ENCODE data around the gene WDFY4.

WDFY4 gene

DNA sequence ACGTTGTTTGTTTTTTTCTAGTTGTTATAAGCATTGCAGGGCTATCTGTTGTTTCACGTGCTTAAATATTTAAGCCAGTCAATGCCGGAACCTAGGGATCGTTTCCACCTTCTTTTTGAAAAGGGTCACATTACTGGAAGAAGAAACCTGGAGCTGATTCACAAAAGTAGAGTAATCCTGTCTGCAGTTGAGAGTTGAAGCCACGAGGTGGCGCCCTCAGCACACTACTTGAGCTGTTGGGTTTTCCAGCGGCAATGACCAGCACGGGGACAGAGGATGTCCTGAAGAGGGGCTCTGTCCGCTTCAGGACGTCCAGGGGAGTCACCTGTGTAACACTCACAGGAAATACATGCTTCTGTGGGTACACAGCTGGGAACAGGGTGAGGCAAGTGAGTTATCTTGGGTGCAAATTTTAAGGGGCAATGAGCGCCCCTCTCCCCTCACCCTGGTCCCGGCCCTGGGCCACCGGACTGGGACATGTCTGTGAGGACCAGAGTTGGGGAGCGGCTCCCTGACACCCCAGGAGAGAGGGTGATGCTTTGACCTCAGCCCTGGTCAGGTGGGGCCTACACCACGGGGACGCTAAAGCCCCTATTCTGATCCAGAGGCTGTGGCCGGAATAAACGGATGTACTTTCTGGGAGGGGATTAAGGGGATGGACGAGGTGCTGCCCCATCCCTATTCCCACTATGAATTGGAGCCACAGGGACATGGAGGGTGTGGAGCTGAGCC lies 26.3 kb upstream of the WDFY4 start:
- peak; percentile 100 for TF ChIP-seq ZNF70 (CRISPR knock-in tag; IDR thresholded peaks at IDR 0.05)
- no peak for TF ChIP-seq SNAI2 (CRISPR knock-in tag; IDR thresholded peaks at IDR 0.05)
- no peak for ATAC-seq

DNA sequence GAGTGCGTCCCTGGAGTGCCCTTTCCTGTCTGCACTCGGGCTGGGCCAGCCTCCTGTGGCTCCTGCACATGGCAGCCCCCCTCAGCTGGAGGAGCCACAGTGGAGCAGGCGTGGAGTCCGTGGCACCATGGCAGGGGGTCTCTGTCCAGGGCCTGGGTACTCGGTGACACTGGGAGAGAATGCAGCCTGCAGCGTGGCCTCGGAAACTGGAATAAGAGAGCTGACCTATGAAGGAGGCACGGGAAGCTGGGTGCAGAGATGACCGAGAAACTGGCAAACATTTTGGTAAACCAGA lies 25.8 kb upstream of the WDFY4 start:
- ATAC-seq, result no peak
- no peak for TF ChIP-seq TCF4 (CRISPR knock-in tag; IDR thresholded peaks at IDR 0.05; ENCODE audit: borderline replicate concordance)
- no peak for TF ChIP-seq BACH2 (CRISPR knock-in tag; IDR thresholded peaks at IDR 0.05; ENCODE audit: borderline replicate concordance)
- TF ChIP-seq GLIS3 (CRISPR knock-in tag; IDR thresholded peaks at IDR 0.05), result no peak
- no peak for TF ChIP-seq PPARA (CRISPR knock-in tag; IDR thresholded peaks at IDR 0.05; ENCODE audit: borderline replicate concordance)
- TF ChIP-seq, protein P1, sequence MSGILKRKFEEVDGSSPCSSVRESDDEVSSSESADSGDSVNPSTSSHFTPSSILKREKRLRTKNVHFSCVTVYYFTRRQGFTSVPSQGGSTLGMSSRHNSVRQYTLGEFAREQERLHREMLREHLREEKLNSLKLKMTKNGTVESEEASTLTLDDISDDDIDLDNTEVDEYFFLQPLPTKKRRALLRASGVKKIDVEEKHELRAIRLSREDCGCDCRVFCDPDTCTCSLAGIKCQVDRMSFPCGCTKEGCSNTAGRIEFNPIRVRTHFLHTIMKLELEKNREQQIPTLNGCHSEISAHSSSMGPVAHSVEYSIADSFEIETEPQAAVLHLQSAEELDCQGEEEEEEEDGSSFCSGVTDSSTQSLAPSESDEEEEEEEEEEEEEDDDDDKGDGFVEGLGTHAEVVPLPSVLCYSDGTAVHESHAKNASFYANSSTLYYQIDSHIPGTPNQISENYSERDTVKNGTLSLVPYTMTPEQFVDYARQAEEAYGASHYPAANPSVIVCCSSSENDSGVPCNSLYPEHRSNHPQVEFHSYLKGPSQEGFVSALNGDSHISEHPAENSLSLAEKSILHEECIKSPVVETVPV (CRISPR knock-in tag; IDR thresholded peaks at IDR 0.05), result no peak
- TF ChIP-seq ARNTL (CRISPR knock-in tag; IDR thresholded peaks at IDR 0.05; ENCODE audit: borderline replicate concordance, low read depth), result no peak
- TF ChIP-seq CSDC2 (CRISPR knock-in tag; IDR thresholded peaks at IDR 0.05), result no peak
- no peak for TF ChIP-seq RARB (CRISPR knock-in tag; IDR thresholded peaks at IDR 0.05)
- TF ChIP-seq, protein P2, sequence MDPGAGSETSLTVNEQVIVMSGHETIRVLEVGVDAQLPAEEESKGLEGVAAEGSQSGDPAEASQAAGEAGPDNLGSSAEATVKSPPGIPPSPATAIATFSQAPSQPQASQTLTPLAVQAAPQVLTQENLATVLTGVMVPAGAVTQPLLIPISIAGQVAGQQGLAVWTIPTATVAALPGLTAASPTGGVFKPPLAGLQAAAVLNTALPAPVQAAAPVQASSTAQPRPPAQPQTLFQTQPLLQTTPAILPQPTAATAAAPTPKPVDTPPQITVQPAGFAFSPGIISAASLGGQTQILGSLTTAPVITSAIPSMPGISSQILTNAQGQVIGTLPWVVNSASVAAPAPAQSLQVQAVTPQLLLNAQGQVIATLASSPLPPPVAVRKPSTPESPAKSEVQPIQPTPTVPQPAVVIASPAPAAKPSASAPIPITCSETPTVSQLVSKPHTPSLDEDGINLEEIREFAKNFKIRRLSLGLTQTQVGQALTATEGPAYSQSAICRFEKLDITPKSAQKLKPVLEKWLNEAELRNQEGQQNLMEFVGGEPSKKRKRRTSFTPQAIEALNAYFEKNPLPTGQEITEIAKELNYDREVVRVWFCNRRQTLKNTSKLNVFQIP (CRISPR knock-in tag; IDR thresholded peaks at IDR 0.05; ENCODE audit: borderline replicate concordance, low read depth), result no peak
- TF ChIP-seq ZC3H10 (CRISPR knock-in tag; IDR thresholded peaks at IDR 0.05), result no peak
- TF ChIP-seq SNAI2 (CRISPR knock-in tag; IDR thresholded peaks at IDR 0.05), result no peak
- TF ChIP-seq, protein P3, sequence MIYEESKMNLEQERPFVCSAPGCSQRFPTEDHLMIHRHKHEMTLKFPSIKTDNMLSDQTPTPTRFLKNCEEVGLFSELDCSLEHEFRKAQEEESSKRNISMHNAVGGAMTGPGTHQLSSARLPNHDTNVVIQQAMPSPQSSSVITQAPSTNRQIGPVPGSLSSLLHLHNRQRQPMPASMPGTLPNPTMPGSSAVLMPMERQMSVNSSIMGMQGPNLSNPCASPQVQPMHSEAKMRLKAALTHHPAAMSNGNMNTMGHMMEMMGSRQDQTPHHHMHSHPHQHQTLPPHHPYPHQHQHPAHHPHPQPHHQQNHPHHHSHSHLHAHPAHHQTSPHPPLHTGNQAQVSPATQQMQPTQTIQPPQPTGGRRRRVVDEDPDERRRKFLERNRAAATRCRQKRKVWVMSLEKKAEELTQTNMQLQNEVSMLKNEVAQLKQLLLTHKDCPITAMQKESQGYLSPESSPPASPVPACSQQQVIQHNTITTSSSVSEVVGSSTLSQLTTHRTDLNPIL (CRISPR knock-in tag; IDR thresholded peaks at IDR 0.05; ENCODE audit: low read depth), result no peak
- TF ChIP-seq ZNF70 (CRISPR knock-in tag; IDR thresholded peaks at IDR 0.05), result no peak
- TF ChIP-seq ZNF565 (CRISPR knock-in tag; conservative IDR thresholded peaks at IDR 0.05; ENCODE audit: low read depth), result no peak
- no peak for TF ChIP-seq ZFP3 (CRISPR knock-in tag; IDR thresholded peaks at IDR 0.05)
- no peak for TF ChIP-seq ESRRG (CRISPR knock-in tag; IDR thresholded peaks at IDR 0.05)
- no peak for TF ChIP-seq TOX (CRISPR knock-in tag; IDR thresholded peaks at IDR 0.05; ENCODE audit: borderline replicate concordance)

DNA sequence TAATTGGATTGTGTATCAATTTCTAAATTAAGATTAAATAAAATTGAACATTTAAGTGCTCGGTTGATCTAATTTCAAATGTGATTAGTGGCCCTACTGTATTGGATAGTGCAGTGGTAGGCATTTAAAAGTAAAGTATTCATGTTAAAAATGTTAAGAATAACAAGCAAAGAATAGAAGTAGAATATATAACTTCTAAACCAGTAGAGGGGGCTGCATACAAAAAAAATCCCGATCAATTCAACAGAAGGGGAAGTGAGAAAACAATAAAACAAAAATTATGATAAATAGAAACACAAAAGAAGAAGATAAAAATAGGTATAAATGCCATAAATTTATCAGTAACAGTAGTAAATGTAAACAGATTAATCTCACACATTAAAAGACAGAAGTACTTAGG lies 24.9 kb upstream of the WDFY4 start:
- TF ChIP-seq PPARA (CRISPR knock-in tag; IDR thresholded peaks at IDR 0.05; ENCODE audit: borderline replicate concordance) (no peak), TCF4 (CRISPR knock-in tag; IDR thresholded peaks at IDR 0.05; ENCODE audit: borderline replicate concordance) (no peak), ZC3H10 (CRISPR knock-in tag; IDR thresholded peaks at IDR 0.05) (no peak), GLIS3 (CRISPR knock-in tag; IDR thresholded peaks at IDR 0.05) (no peak)
- TF ChIP-seq, protein P4, sequence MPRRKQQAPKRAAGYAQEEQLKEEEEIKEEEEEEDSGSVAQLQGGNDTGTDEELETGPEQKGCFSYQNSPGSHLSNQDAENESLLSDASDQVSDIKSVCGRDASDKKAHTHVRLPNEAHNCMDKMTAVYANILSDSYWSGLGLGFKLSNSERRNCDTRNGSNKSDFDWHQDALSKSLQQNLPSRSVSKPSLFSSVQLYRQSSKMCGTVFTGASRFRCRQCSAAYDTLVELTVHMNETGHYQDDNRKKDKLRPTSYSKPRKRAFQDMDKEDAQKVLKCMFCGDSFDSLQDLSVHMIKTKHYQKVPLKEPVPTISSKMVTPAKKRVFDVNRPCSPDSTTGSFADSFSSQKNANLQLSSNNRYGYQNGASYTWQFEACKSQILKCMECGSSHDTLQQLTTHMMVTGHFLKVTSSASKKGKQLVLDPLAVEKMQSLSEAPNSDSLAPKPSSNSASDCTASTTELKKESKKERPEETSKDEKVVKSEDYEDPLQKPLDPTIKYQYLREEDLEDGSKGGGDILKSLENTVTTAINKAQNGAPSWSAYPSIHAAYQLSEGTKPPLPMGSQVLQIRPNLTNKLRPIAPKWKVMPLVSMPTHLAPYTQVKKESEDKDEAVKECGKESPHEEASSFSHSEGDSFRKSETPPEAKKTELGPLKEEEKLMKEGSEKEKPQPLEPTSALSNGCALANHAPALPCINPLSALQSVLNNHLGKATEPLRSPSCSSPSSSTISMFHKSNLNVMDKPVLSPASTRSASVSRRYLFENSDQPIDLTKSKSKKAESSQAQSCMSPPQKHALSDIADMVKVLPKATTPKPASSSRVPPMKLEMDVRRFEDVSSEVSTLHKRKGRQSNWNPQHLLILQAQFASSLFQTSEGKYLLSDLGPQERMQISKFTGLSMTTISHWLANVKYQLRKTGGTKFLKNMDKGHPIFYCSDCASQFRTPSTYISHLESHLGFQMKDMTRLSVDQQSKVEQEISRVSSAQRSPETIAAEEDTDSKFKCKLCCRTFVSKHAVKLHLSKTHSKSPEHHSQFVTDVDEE (CRISPR knock-in tag; IDR thresholded peaks at IDR 0.05), result no peak

DNA sequence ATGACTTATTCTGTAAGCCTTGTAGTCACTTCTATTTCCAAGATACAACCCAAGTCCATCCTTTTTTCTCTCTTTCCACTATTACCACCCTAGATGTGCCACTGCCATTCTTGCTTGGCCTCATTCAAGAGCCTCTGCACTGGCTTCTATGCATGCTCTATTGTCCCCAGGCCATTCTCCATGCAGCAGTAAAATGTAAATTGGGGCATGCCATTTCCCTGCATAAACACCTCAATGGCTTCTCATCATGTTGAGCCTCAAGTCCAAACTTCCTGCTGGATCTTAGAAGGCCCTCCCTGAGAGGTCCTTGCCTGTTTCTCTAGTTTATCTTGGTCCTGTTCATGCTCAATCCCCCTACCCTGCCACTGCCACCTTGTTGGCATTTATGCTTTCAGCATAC lies 23.2 kb upstream of the WDFY4 start:
- ATAC-seq, result no peak
- TF ChIP-seq BACH2 (CRISPR knock-in tag; IDR thresholded peaks at IDR 0.05; ENCODE audit: borderline replicate concordance) (no peak), PPARA (CRISPR knock-in tag; IDR thresholded peaks at IDR 0.05; ENCODE audit: borderline replicate concordance) (no peak)

More for the DNA sequence above, 24.9 kb upstream of the WDFY4 start:
- ATAC-seq, result no peak

DNA sequence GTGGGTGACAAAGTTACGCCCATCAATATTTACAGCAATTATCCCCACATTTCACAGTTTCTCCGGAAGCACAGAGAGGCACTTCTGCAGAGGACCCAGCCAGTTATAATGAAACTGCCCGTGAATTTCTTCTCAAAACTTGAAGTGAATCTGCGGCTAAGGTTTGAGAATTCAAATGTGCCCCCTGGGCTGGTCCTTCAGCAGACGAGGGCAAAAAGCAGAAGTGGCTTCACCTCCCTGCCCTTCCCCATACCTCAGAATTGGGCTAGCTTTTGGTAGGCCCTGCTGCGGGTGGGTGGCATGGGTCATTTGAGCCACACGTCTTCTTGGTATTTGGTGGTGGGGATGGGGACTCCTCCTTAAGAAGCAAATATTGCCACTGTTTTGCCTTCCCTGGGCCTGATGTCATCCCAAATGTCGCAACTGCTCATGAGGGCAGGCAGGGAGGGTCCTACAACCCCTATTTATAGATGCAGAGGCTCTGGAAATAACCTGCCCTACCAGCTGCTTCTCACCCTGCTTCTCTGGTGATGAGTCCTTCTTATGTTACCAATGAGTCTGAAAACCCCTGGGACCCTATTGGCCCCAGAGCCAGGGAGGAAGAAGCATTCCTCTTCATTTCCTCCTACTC lies 16.6 kb upstream of the WDFY4 start:
- no peak for ATAC-seq
- TF ChIP-seq, protein P5, sequence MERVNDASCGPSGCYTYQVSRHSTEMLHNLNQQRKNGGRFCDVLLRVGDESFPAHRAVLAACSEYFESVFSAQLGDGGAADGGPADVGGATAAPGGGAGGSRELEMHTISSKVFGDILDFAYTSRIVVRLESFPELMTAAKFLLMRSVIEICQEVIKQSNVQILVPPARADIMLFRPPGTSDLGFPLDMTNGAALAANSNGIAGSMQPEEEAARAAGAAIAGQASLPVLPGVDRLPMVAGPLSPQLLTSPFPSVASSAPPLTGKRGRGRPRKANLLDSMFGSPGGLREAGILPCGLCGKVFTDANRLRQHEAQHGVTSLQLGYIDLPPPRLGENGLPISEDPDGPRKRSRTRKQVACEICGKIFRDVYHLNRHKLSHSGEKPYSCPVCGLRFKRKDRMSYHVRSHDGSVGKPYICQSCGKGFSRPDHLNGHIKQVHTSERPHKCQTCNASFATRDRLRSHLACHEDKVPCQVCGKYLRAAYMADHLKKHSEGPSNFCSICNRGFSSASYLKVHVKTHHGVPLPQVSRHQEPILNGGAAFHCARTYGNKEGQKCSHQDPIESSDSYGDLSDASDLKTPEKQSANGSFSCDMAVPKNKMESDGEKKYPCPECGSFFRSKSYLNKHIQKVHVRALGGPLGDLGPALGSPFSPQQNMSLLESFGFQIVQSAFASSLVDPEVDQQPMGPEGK (CRISPR knock-in tag; IDR thresholded peaks at IDR 0.05; ENCODE audit: borderline replicate concordance), result no peak
- no peak for TF ChIP-seq ZFP30 (CRISPR knock-in tag; IDR thresholded peaks at IDR 0.05)
- no peak for TF ChIP-seq ZFP3 (CRISPR knock-in tag; IDR thresholded peaks at IDR 0.05)
- TF ChIP-seq, protein P4 (CRISPR knock-in tag; IDR thresholded peaks at IDR 0.05), result no peak
- no peak for TF ChIP-seq TCF4 (CRISPR knock-in tag; IDR thresholded peaks at IDR 0.05; ENCODE audit: borderline replicate concordance)
- no peak for TF ChIP-seq ARNTL (CRISPR knock-in tag; IDR thresholded peaks at IDR 0.05; ENCODE audit: borderline replicate concordance, low read depth)
- no peak for TF ChIP-seq ZNF70 (CRISPR knock-in tag; IDR thresholded peaks at IDR 0.05)
- no peak for TF ChIP-seq ISL1 (CRISPR knock-in tag; IDR thresholded peaks at IDR 0.05)
- no peak for TF ChIP-seq GLIS3 (CRISPR knock-in tag; IDR thresholded peaks at IDR 0.05)
